GM23338 (cell line): Measurements from ENCODE around the gene POP7. TPM values are rescaled to one million over a fixed set of nuclear protein-coding genes. Genes with fewer than 3 reads are reported as not detected.

Experiments
- ATAC-seq: fragments of 200-7000 bp; cut with Tn5 transposase; 3 replicates; pipeline ENCODE4 v1.9.1; 2020
- DNase-seq: peaks from one replicate; pipeline ENCODE4 v3.0.0-alpha.2; 2015; ENCODE audit warnings: low spot score
- H2AFZ ChIP-seq: fragments of 200-600 bp; sonication (generic); 2 replicates; pipeline ENCODE4 v1.8.0; 2016; ENCODE audit warnings: antibody characterized with exemption, mild to moderate bottlenecking, moderate library complexity
- H3F3A ChIP-seq: fragments of 200-600 bp; sonication (generic); replicated peaks from 2 replicates; pipeline ENCODE4 v1.8.0; 2017; ENCODE audit warnings: antibody characterized with exemption, mixed run types, low read depth
- H3K27ac ChIP-seq: fragments of 200-600 bp; sonication (generic); 2 replicates; pipeline ENCODE4 v1.6.1; 2016; ENCODE audit warnings: low read depth
- H3K27me3 ChIP-seq: fragments of 200-600 bp; sonication (generic); 2 replicates; pipeline ENCODE4 v1.8.0; 2016; ENCODE audit warnings: mild to moderate bottlenecking, mixed run types, moderate library complexity; ENCODE audit not compliant: insufficient read depth
- H3K36me3 ChIP-seq: fragments of 200-600 bp; sonication (generic); 2 replicates; pipeline ENCODE4 v1.8.0; 2016; ENCODE audit warnings: mild to moderate bottlenecking; ENCODE audit not compliant: insufficient read depth
- H3K4me1 ChIP-seq: fragments of 200-600 bp; sonication (generic); 2 replicates; pipeline ENCODE4 v1.8.0; 2016; ENCODE audit warnings: mild to moderate bottlenecking, moderate library complexity; ENCODE audit not compliant: insufficient read depth
- H3K4me2 ChIP-seq: fragments of 200-600 bp; sonication (generic); 2 replicates; pipeline ENCODE4 v1.7.1; 2017; ENCODE audit warnings: mixed run types
- H3K4me3 ChIP-seq: fragments of 200-600 bp; sonication (generic); 2 replicates; pipeline ENCODE4 v1.6.1; 2016; ENCODE audit warnings: mixed run types
- H3K79me2 ChIP-seq: fragments of 200-600 bp; sonication (generic); replicated peaks from 2 replicates; pipeline ENCODE4 v1.8.0; 2017; ENCODE audit warnings: mild to moderate bottlenecking; ENCODE audit not compliant: insufficient read depth
- H3K9me2 ChIP-seq: fragments of 200-600 bp; sonication (generic); 2 replicates; pipeline ENCODE4 v1.8.0; 2017; ENCODE audit not compliant: insufficient read depth
- H4K20me1 ChIP-seq: fragments of 200-600 bp; sonication (generic); replicated peaks from 2 replicates; pipeline ENCODE4 v1.8.0; 2017; ENCODE audit warnings: mild to moderate bottlenecking; ENCODE audit not compliant: insufficient read depth
- H3K27ac Mint-ChIP-seq: 2 replicates; pipeline ENCODE4 v1.8.0; 2020; ENCODE audit warnings: inconsistent platforms, mild to moderate bottlenecking, moderate library complexity, mixed read lengths
- H3K27me3 Mint-ChIP-seq: 3 replicates; pipeline ENCODE4 v1.8.0; 2022; ENCODE audit warnings: low read depth, mild to moderate bottlenecking, moderate library complexity, mixed read lengths, inconsistent platforms; ENCODE audit not compliant: insufficient read depth, poor library complexity
- H3K36me3 Mint-ChIP-seq: 3 replicates; pipeline ENCODE4 v1.8.0; 2021; ENCODE audit warnings: low read depth, mild to moderate bottlenecking, inconsistent platforms, moderate library complexity, mixed read lengths
- H3K4me1 Mint-ChIP-seq: 3 replicates; pipeline ENCODE4 v1.8.0; 2020; ENCODE audit warnings: mild to moderate bottlenecking, inconsistent platforms, mixed read lengths
- H3K4me3 Mint-ChIP-seq: 3 replicates; pipeline ENCODE4 v1.8.0; 2021; ENCODE audit warnings: moderate library complexity, mild to moderate bottlenecking, inconsistent platforms, mixed read lengths
- H3K9me3 Mint-ChIP-seq: 3 replicates; pipeline ENCODE4 v1.8.0; 2020; ENCODE audit warnings: moderate library complexity, mild to moderate bottlenecking, inconsistent platforms, mixed read lengths
- CREB1 ChIP-seq: fragments of 250-450 bp; sonication (Bioruptor Pico); IDR thresholded peaks from 2 replicates; pipeline ENCODE4 v1.5.0; 2020; ENCODE audit warnings: low read depth, mild to moderate bottlenecking, moderate library complexity
- EZH2 ChIP-seq: fragments of 200-600 bp; sonication (generic); IDR thresholded peaks from one replicate; pipeline ENCODE4 v1.8.0; 2017; ENCODE audit warnings: antibody characterized with exemption, mild to moderate bottlenecking, low read depth; ENCODE audit not compliant: unreplicated experiment
- EZH2phosphoT487 ChIP-seq: fragments of 200-600 bp; sonication (generic); IDR thresholded peaks from one replicate; pipeline ENCODE4 v1.8.1; 2018; ENCODE audit warnings: antibody characterized with exemption; ENCODE audit not compliant: unreplicated experiment
- JUNB ChIP-seq: IDR thresholded peaks from one replicate; pipeline ENCODE4 v1.6.1; 2016; ENCODE audit warnings: antibody characterized with exemption; ENCODE audit not compliant: unreplicated experiment
- NANOG ChIP-seq: IDR thresholded peaks from 2 replicates; pipeline ENCODE4 v1.6.1; 2016; ENCODE audit warnings: antibody characterized with exemption, borderline replicate concordance
- POLR2AphosphoS5 ChIP-seq: IDR thresholded peaks from 2 replicates; pipeline ENCODE4 v1.6.1; 2016; ENCODE audit warnings: antibody characterized with exemption, low read depth
- REST ChIP-seq: IDR thresholded peaks from one replicate; pipeline ENCODE4 v1.6.1; 2018; ENCODE audit warnings: antibody characterized with exemption; ENCODE audit not compliant: unreplicated experiment
- STAT1 ChIP-seq: IDR thresholded peaks from one replicate; pipeline ENCODE4 v1.6.1; 2016; ENCODE audit warnings: antibody characterized with exemption; ENCODE audit not compliant: unreplicated experiment
- ZNF114 ChIP-seq: fragments of 250-450 bp; sonication (Bioruptor Pico); IDR thresholded peaks from 2 replicates; pipeline ENCODE4 v1.5.0; 2020; ENCODE audit warnings: mild to moderate bottlenecking, moderate library complexity
- ZNF331 ChIP-seq: fragments of 250-450 bp; sonication (Bioruptor Pico); IDR thresholded peaks from 2 replicates; pipeline ENCODE4 v1.5.0; 2020; ENCODE audit warnings: low read depth, mild to moderate bottlenecking, moderate library complexity
- polyA plus RNA-seq: library from polyadenylated mRNA; unstranded; fragments of >200 nt; fragmentation: Nextera tagmentation; extraction: Ambion mirVana; gene quantifications from 2 replicates; pipeline ENCODE4 v1.2.1, GENCODE V29; 2016
- total RNA-seq: library from RNA; depleted of rRNA; stranded (reverse); fragments of >200 nt; shearing (Covaris generic); gene quantifications from 2 replicates; pipeline ENCODE4 v1.2.3, GENCODE V29; 2014
- TF ChIP-seq, protein P1 (sequence below): IDR thresholded peaks from 2 replicates; pipeline ENCODE4 v1.6.1; 2016; ENCODE audit warnings: antibody characterized with exemption
- TF ChIP-seq, protein P2 (sequence below), 2 experiments: fragments of 200-600 bp in 1 of 2; sonication (generic) in 1 of 2; conservative IDR thresholded peaks; 2 replicates each; pipeline versions ENCODE4 v1.5.1 to v1.6.1; 2016 to 2017; ENCODE audit warnings: antibody characterized with exemption in 2 of 2, low read depth in 2 of 2, mild to moderate bottlenecking in 2 of 2, moderate library complexity in 1 of 2
- TF ChIP-seq, protein P3 (sequence below): fragments of 250-450 bp; sonication (Bioruptor Pico); IDR thresholded peaks from 2 replicates; pipeline ENCODE4 v1.5.0; 2020; ENCODE audit warnings: mild to moderate bottlenecking, moderate library complexity

Gene POP7
- total and polyA plus RNA-seq, 2 experiments from 2014 or later, result 110 to 216 TPM

GRCh38 chr7:100736671-100737070 lies 30.8 kb downstream of the POP7 start:
- Histone ChIP-seq H3F3A (no peaks in the 10 kb centered on the region), H3K79me2 (no peaks in the 10 kb centered on the region), H3K4me2 (no peak overlapping the region), H3K36me3 (no peaks in the 10 kb centered on the region), H3K9me2 (no peaks in the 10 kb centered on the region), H3K27me3 (no peaks in the 10 kb centered on the region), H3K27ac (no peak overlapping the region), H3K4me1 (no peaks in the 10 kb centered on the region), H4K20me1 (no peaks in the 10 kb centered on the region), H2AFZ (no peak overlapping the region), H3K4me3 (no peak overlapping the region)
- H3K4me3 Mint-ChIP-seq, result no peak overlapping the region
- peaks cover 3% of the 10 kb centered on the region for H3K27me3 Mint-ChIP-seq
- H3K9me3 Mint-ChIP-seq, result peaks cover 4% of the 10 kb centered on the region; the same call in 2 of the 3 replicates
- ATAC-seq, result peak; percentile 23; the same call in 1 of the 3 replicates
- H3K36me3 Mint-ChIP-seq, result no peaks in the 10 kb centered on the region
- H3K4me1 Mint-ChIP-seq, result no peaks in the 10 kb centered on the region
- H3K27ac Mint-ChIP-seq, result no peak overlapping the region
- TF ChIP-seq EZH2 (no peak), STAT1 (no peak), POLR2AphosphoS5 (no peak), NANOG (no peak), ZNF114 (no peak), EZH2phosphoT487 (no peak), ZNF331 (CRISPR knock-in tag) (no peak), REST (no peak), JUNB (no peak), CREB1 (no peak)
- TF ChIP-seq, protein P1, sequence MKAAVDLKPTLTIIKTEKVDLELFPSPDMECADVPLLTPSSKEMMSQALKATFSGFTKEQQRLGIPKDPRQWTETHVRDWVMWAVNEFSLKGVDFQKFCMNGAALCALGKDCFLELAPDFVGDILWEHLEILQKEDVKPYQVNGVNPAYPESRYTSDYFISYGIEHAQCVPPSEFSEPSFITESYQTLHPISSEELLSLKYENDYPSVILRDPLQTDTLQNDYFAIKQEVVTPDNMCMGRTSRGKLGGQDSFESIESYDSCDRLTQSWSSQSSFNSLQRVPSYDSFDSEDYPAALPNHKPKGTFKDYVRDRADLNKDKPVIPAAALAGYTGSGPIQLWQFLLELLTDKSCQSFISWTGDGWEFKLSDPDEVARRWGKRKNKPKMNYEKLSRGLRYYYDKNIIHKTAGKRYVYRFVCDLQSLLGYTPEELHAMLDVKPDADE, result no peak
- TF ChIP-seq, protein P2, sequence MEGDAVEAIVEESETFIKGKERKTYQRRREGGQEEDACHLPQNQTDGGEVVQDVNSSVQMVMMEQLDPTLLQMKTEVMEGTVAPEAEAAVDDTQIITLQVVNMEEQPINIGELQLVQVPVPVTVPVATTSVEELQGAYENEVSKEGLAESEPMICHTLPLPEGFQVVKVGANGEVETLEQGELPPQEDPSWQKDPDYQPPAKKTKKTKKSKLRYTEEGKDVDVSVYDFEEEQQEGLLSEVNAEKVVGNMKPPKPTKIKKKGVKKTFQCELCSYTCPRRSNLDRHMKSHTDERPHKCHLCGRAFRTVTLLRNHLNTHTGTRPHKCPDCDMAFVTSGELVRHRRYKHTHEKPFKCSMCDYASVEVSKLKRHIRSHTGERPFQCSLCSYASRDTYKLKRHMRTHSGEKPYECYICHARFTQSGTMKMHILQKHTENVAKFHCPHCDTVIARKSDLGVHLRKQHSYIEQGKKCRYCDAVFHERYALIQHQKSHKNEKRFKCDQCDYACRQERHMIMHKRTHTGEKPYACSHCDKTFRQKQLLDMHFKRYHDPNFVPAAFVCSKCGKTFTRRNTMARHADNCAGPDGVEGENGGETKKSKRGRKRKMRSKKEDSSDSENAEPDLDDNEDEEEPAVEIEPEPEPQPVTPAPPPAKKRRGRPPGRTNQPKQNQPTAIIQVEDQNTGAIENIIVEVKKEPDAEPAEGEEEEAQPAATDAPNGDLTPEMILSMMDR (conservative IDR thresholded peaks at IDR 0.05; ENCODE audit: low read depth in 2 of 2), result no peak
- TF ChIP-seq, protein P3, sequence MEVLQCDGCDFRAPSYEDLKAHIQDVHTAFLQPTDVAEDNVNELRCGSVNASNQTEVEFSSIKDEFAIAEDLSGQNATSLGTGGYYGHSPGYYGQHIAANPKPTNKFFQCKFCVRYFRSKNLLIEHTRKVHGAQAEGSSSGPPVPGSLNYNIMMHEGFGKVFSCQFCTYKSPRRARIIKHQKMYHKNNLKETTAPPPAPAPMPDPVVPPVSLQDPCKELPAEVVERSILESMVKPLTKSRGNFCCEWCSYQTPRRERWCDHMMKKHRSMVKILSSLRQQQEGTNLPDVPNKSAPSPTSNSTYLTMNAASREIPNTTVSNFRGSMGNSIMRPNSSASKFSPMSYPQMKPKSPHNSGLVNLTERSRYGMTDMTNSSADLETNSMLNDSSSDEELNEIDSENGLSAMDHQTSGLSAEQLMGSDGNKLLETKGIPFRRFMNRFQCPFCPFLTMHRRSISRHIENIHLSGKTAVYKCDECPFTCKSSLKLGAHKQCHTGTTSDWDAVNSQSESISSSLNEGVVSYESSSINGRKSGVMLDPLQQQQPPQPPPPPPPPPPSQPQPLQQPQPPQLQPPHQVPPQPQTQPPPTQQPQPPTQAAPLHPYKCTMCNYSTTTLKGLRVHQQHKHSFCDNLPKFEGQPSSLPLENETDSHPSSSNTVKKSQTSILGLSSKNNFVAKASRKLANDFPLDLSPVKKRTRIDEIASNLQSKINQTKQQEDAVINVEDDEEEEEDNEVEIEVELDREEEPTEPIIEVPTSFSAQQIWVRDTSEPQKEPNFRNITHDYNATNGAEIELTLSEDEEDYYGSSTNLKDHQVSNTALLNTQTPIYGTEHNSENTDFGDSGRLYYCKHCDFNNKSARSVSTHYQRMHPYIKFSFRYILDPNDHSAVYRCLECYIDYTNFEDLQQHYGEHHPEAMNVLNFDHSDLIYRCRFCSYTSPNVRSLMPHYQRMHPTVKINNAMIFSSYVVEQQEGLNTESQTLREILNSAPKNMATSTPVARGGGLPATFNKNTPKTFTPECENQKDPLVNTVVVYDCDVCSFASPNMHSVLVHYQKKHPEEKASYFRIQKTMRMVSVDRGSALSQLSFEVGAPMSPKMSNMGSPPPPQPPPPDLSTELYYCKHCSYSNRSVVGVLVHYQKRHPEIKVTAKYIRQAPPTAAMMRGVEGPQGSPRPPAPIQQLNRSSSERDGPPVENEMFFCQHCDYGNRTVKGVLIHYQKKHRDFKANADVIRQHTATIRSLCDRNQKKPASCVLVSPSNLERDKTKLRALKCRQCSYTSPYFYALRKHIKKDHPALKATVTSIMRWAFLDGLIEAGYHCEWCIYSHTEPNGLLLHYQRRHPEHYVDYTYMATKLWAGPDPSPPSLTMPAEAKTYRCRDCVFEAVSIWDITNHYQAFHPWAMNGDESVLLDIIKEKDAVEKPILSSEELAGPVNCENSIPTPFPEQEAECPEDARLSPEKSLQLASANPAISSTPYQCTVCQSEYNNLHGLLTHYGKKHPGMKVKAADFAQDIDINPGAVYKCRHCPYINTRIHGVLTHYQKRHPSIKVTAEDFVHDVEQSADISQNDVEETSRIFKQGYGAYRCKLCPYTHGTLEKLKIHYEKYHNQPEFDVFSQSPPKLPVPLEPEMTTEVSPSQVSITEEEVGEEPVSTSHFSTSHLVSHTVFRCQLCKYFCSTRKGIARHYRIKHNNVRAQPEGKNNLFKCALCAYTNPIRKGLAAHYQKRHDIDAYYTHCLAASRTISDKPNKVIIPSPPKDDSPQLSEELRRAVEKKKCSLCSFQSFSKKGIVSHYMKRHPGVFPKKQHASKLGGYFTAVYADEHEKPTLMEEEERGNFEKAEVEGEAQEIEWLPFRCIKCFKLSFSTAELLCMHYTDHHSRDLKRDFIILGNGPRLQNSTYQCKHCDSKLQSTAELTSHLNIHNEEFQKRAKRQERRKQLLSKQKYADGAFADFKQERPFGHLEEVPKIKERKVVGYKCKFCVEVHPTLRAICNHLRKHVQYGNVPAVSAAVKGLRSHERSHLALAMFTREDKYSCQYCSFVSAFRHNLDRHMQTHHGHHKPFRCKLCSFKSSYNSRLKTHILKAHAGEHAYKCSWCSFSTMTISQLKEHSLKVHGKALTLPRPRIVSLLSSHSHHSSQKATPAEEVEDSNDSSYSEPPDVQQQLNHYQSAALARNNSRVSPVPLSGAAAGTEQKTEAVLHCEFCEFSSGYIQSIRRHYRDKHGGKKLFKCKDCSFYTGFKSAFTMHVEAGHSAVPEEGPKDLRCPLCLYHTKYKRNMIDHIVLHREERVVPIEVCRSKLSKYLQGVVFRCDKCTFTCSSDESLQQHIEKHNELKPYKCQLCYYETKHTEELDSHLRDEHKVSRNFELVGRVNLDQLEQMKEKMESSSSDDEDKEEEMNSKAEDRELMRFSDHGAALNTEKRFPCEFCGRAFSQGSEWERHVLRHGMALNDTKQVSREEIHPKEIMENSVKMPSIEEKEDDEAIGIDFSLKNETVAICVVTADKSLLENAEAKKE (CRISPR knock-in tag), result no peak
- DNase-seq, result no peak
